Memory B cell (primary cell): ENCODE measurements around the gene TMEM119.
"Not testable (repeated sequence)": the region's sequence is repeated elsewhere in the genome, so short reads cannot be mapped to it uniquely, and the experiment has no call there.

Experiments
- ATAC-seq: fragments of 150-1000 bp; cut with Tn5 transposase; 2 replicates; pipeline ENCODE4 v1.10.0; 2021; ENCODE audit warnings: low read depth, mild to moderate bottlenecking, moderate library complexity
- DNase-seq, 2 donors: peaks; one replicate each; pipeline ENCODE4 v3.0.0; 2022; ENCODE audit warnings: low spot score in 2 of 2
- H3K27ac Mint-ChIP-seq: one replicate; pipeline ENCODE4 v1.8.0; 2022; ENCODE audit warnings: mild to moderate bottlenecking, moderate library complexity, mixed read lengths
- H3K27me3 Mint-ChIP-seq: one replicate; pipeline ENCODE4 v1.8.0; 2022; ENCODE audit warnings: mixed read lengths
- H3K36me3 Mint-ChIP-seq: one replicate; pipeline ENCODE4 v1.8.0; 2022; ENCODE audit warnings: mild to moderate bottlenecking, mixed read lengths
- H3K4me1 Mint-ChIP-seq: one replicate; pipeline ENCODE4 v1.8.0; 2022; ENCODE audit warnings: mixed read lengths
- H3K4me3 Mint-ChIP-seq: one replicate; pipeline ENCODE4 v1.8.0; 2022; ENCODE audit warnings: mild to moderate bottlenecking, moderate library complexity, mixed read lengths
- H3K9me3 Mint-ChIP-seq: one replicate; pipeline ENCODE4 v1.8.0; 2022; ENCODE audit warnings: mixed read lengths

The TMEM119 gene

DNA sequence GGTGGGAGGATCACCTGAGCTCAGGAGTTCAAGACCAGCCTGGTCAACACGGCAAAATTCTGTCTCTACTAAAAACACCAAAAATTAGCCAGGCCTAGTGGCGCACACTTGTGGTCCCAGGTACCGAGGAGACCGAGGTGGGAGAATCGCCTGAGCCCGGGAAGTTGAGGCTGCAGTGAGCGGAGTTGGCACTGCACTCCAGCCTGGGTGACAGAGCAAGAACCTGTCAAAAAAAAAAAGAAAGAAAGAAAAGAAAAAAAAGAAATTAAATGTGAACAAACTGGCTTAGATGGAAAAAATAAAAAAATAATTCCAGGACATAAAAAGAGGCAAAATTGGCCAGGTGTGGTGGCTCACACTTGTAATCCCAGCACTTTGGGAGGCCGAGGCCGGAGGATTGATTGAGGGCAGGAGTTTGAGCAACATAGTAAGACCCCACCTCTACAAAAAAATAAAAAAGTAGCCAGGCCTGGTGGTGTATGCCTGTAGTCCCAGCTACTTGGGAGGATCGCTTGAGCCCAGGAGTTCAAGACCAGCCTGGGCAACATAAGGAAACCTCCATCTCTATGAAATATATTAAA lies 3.5 kb downstream of the TMEM119 start:
- DNase-seq = no peak
- peaks cover 3% of the 10 kb centered on the region for H3K27me3 Mint-ChIP-seq
- H3K4me1 Mint-ChIP-seq = peaks cover 5% of the 10 kb centered on the region
- no peaks in the 10 kb centered on the region for H3K9me3 Mint-ChIP-seq
- no peak overlapping the region for H3K27ac Mint-ChIP-seq
- H3K4me3 Mint-ChIP-seq = no peak overlapping the region
- ATAC-seq = no peak
- H3K36me3 Mint-ChIP-seq = no peaks in the 10 kb centered on the region

DNA sequence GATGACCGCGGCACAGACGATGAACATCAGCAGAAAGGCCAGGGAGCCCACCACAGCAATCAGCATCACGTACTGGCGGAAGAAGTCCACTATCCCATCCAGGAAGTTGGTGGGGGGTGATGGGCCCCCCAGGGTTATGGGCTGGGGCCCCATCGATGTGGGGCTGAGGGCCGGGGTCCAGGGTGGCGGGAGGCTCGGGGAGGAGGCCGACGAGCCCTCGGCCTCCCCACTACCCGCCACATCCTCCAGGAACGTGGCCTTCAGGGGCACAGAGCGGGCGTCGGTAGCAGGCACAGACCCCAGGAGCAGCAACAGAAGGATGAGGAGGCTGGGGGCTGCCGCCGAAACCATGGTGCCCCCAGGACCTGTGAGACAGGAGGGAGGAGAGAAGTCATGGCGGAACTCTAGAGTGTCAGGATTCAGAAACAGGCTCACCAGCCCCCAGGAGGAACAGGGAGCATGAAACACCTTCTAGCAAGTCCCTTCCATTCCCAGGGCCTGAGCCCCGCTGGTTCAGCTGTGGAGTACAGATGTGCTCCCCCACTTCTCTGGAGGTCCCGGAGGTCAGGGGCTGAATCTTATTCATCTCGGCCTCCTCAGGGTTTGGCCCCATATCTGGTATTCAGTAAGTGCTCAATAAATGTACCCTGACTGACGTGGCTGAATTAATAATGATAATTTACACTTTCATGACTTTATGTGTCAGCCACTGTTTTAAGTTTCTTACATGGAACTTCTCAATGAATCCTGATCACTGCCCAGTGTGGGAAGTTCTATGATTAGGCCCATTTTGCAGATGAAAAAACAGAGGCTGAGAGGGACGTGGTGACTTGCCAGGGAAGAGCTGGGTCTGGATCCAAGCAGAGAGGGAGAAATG lies 5.6 kb downstream of the TMEM119 start:
- ATAC-seq (no peak), DNase-seq (no peak)
- H3K4me1 Mint-ChIP-seq = peaks cover under 1% of the 10 kb centered on the region
- no peaks in the 10 kb centered on the region for H3K9me3 Mint-ChIP-seq
- H3K4me3 Mint-ChIP-seq = no peak overlapping the region
- H3K27me3 Mint-ChIP-seq = peaks cover under 1% of the 10 kb centered on the region
- no peaks in the 10 kb centered on the region for H3K36me3 Mint-ChIP-seq
- H3K27ac Mint-ChIP-seq = no peak overlapping the region

DNA sequence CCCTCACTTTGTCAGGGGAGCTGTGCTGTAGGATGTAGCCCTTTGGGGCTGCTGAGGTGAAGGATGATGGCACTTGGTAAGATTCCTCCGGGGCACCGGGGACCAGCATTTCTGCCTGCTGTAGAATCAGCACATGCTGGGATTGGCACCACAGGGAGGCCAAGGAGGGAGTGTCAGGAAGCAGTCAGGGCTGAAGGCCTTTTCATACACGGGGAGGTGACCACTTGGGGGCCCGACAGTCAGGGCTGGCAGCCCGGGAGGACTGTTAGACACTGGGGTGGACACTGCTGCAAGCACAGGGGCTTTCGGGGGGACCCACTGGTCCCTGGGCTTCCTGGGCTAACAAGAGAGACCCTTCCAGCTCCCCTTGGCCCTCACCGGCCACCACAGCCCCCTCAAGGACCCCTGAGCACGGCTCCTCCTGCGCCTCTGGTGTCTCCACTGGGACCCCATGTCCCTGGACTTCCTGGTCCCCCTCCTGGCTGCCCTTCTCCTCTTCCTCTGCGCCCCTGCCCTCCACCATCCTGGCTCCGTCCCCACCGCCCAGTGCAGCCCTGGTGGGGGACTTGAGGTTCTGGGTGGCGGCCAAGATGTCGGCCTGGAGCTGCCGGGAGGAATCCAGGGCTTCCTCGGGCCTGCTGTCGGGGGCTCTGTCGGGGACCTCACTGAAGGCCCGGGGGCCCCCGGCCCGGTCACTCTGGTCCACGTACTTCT lies 6.5 kb downstream of the TMEM119 start:
- no peaks in the 10 kb centered on the region for H3K36me3 Mint-ChIP-seq
- ATAC-seq (no peak), DNase-seq (no peak)
- no peaks in the 10 kb centered on the region for H3K9me3 Mint-ChIP-seq
- no peak overlapping the region for H3K4me3 Mint-ChIP-seq
- H3K27me3 Mint-ChIP-seq = no peaks in the 10 kb centered on the region
- H3K27ac Mint-ChIP-seq = no peak overlapping the region
- H3K4me1 Mint-ChIP-seq = no peaks in the 10 kb centered on the region

DNA sequence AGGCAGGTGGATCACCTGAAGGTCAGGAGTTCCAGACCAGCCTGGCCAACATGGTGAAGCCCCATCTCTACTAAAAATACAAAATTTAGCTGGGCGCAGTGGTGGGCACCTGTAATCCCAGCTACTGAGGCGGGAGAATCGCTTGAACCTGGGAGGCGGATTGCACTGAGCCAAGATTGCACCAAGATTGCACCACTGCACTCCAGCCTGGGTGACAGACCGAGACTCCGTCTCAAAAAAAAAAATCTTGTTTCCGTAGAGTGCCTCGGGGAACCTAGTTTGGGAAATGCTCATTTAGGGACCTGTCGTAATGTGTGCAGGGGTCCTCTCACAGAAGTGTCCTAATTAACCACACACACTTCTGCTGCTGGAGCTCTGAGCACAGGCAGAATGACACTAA lies 7.4 kb downstream of the TMEM119 start:
- H3K4me1 Mint-ChIP-seq, H3K9me3 Mint-ChIP-seq, H3K27ac Mint-ChIP-seq, H3K27me3 Mint-ChIP-seq, H3K4me3 Mint-ChIP-seq, DNase-seq, ATAC-seq, H3K36me3 Mint-ChIP-seq: not testable (repeated sequence)

DNA sequence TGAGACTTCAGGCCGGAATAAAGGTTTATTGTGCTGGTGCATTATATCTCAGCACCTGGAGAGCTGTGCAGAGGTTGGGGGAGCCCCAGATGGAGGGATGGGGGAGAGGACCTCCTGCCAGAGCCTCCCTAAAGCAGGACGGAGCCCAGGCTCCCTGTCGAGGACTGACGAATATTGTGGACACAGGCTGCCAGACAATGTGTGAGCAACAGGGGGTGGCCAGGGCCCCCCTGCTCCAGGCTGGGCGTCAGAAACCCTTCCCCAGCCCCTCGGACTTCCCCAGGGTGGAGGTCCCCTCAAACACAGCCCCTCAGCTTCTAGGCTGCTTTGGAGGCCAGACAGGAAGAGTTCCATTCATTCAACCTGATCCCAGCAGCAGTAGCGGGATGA lies 8.0 kb downstream of the TMEM119 start:
- ATAC-seq = no peak
- Mint-ChIP-seq H3K27me3 (peaks cover under 1% of the 10 kb centered on the region), H3K4me3 (no peak overlapping the region), H3K27ac (no peak overlapping the region), H3K36me3 (no peaks in the 10 kb centered on the region), H3K4me1 (no peaks in the 10 kb centered on the region), H3K9me3 (no peaks in the 10 kb centered on the region)
- DNase-seq = no peak

DNA sequence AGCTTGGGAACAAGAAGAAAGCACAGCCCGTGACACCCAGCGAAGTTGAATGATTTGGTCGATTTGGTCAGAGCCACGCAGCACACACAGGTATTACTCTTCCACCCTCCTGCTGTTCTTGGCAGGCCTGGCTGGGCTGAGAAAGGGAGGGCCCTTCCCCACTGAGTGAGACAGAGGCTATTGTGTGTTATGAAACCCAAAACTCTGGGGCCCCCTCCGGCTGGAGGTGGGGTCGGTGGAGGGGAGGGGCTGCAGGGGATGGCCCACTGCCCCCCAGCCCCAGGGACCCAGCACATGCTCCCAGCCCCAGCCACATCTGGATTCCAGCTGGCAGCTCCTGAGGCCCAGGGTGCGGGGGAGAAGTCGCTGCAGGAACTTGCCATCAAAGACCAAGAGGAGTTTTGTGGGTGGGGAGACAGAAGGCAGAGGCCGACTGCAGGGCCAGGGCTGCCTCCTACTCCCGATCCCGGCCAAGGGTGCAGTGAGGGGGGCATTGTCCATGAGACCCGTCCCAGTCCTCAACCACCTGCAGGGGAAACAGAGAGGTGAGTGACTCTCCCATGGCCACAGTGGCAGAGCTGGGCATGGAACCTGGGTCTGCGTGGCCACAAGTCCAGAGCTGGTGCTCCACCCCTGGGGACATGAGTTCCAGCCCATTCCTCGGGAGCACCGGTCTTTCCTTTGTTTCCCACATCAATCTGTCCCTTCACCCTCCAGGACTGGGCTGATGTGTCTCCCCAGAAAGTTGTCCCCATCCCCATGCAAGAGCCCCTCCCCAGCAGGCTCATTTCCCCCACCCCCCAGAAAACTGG lies 8.7 kb downstream of the TMEM119 start:
- Mint-ChIP-seq H3K4me3 (no peak overlapping the region), H3K36me3 (no peaks in the 10 kb centered on the region), H3K9me3 (no peaks in the 10 kb centered on the region), H3K4me1 (no peaks in the 10 kb centered on the region), H3K27ac (no peak overlapping the region), H3K27me3 (peaks cover 3% of the 10 kb centered on the region)
- no peak for DNase-seq
- ATAC-seq = no peak

DNA sequence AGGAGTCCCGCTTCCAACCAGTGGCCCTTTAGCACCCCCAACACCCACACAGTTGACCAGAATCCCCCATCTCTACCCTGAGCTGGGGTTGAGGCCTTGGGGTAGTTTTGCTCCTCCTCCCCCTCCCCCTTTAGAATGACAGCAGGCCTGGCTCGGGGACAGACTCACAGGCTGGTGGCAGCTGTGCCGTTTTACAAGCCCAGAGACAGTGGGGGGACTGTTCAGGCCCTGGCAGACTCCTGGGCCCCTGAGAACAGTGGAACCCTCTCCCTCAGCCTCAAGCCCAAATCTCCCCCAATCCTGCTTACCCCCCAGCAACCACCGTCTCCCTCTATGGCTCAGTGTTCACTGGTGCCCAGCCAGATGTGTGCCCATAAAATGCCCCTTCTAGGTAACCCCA lies 10.1 kb downstream of the TMEM119 start:
- no peaks in the 10 kb centered on the region for H3K9me3 Mint-ChIP-seq
- no peak for ATAC-seq
- no peaks in the 10 kb centered on the region for H3K4me1 Mint-ChIP-seq
- DNase-seq = no peak
- peaks cover 3% of the 10 kb centered on the region for H3K27me3 Mint-ChIP-seq
- no peak overlapping the region for H3K27ac Mint-ChIP-seq
- no peaks in the 10 kb centered on the region for H3K36me3 Mint-ChIP-seq
- no peak overlapping the region for H3K4me3 Mint-ChIP-seq

DNA sequence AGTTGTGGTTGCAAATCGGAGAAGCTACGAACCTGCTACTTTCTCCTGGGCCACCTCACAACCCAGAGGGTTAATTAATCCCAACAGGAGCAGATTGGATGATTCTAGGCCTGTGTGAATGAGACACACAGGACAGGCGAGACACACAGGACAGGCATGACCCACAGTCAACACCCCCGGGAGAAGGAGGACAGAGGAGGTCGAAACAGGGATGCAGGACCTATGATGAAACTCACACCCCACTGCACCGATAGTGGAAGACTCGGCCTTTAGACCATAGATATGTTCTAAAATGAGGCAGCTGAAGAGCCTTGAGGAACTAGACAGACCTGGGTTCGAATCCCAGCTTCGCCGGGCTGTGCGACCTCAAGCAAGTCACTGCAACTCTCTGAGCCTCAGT lies 11.6 kb downstream of the TMEM119 start:
- no peak for ATAC-seq
- H3K27ac Mint-ChIP-seq = no peak overlapping the region

DNA sequence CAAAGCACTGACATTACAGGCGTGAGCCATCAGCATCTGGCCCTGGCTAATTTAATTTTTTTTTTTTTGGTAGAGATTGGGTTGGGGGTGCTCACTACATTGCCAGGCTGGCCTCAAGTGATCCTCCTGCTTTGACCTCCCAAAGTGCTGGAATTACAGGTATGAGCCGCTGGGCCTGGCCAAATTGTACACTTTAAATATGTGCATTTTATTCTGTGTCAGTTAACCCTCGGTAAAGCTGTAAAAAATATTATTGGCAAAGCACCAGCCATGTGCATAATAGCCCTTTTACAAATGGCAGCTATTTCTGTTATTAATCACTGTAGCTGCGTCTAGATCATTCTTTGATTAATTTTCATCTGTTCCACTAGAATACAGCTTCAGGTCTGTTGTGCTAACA lies 12.0 kb downstream of the TMEM119 start:
- no peak overlapping the region for H3K27ac Mint-ChIP-seq
- no peaks in the 10 kb centered on the region for H3K36me3 Mint-ChIP-seq
- DNase-seq = no peak
- no peaks in the 10 kb centered on the region for H3K9me3 Mint-ChIP-seq
- peaks cover 3% of the 10 kb centered on the region for H3K27me3 Mint-ChIP-seq
- H3K4me3 Mint-ChIP-seq = no peak overlapping the region
- no peak for ATAC-seq
- H3K4me1 Mint-ChIP-seq = no peaks in the 10 kb centered on the region

More for the DNA sequence above, 11.6 kb downstream of the TMEM119 start:
- DNase-seq = no peak
- no peaks in the 10 kb centered on the region for H3K36me3 Mint-ChIP-seq
- H3K4me3 Mint-ChIP-seq = no peak overlapping the region
- H3K9me3 Mint-ChIP-seq = no peaks in the 10 kb centered on the region
- no peaks in the 10 kb centered on the region for H3K4me1 Mint-ChIP-seq
- peaks cover 3% of the 10 kb centered on the region for H3K27me3 Mint-ChIP-seq

DNA sequence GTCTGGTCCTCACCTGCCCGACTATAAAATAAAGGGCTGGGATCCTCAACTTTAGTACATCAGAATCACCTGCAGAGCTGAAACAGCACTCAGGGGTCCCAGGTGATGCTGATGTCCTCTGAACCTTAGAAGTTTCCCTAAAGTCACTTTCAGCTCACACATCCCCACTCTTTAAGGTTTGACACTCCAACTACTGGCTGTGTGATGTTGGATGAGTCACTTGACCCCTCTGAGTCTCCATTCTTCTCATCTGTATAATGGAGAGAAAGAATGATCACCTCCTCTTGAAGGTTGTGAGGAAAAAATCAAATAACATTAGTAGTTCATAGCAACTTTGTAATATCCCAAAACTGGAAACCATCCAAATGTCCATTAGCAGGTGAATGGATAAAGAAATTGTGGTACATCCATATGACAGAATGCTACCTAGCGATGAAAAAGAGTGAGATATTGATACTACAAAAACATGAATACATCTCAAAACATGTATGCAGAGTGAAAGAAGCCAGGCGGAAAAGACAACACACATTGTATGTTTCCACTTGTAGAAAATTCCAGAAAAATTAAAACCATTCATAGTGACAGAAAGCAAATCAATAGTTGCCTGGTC lies 13.3 kb downstream of the TMEM119 start:
- no peak for ATAC-seq
- no peak for DNase-seq
- Mint-ChIP-seq H3K4me3 (no peak overlapping the region), H3K36me3 (no peaks in the 10 kb centered on the region), H3K27ac (no peak overlapping the region), H3K4me1 (peaks cover 1% of the 10 kb centered on the region), H3K27me3 (peaks cover 3% of the 10 kb centered on the region), H3K9me3 (no peaks in the 10 kb centered on the region)

DNA sequence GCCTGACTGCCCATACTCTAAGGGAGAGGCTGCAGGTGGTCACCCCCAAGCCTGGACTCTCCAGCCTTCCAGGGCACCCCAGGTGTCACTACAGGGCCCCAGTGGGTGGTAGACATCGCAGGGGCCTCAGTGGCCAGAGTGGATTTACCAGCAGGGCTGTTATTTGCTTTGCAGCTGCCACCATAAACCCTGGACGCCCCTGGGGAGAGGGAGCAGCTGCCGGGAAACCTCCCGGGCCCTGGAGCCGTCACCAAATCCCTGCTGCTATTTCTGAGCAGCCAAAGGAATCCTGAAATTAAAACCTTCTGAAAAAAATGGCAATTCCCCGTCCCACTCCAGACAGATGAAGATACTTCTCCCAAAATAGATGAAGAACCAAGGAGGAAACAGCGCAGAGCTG lies 13.9 kb downstream of the TMEM119 start:
- Mint-ChIP-seq H3K27ac (no peak overlapping the region), H3K9me3 (peaks cover 1% of the 10 kb centered on the region)
- ATAC-seq = no peak

DNA sequence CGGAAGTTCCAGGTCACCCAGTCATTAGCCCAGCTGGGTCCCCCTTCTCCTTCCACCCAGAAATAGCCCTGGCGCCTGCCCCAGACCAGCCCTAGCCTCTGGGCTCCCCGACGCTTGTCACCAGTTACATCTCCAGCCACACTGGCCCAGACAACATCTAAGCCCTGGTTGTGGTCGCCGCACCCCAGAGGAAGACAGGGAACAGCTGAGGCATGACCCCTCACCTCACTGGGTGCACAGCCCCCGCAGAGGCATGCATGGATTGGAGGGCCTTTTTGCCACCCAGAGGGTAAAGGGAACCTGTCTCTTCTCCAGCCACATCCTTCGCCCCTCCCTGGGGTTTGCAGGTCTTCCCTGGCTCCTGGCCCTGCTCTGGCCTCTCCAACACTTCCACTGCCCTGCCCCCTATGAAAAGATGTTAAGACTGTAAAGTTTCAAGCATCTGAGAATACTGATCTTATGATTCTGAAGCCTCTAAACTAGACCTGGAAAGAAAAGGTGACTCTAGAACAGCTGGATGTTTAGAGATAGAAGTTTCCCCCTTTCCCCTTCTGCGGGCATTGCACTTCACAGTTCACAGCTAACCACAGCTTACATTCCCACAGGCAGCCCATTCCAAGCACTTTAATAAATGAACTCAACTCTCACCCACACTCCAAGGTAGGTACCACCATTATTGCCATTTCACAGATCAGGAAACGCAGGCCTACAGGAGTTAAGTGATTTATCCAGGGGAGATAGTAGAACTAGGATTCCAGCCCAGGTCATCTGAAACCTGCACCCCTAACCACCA lies 14.7 kb downstream of the TMEM119 start:
- no peak overlapping the region for H3K4me3 Mint-ChIP-seq
- DNase-seq = no peak
- peaks cover 9% of the 10 kb centered on the region for H3K9me3 Mint-ChIP-seq
- no peak for ATAC-seq
- no peak overlapping the region for H3K27ac Mint-ChIP-seq
- H3K4me1 Mint-ChIP-seq = peaks cover 13% of the 10 kb centered on the region
- peaks cover 2% of the 10 kb centered on the region for H3K36me3 Mint-ChIP-seq
- H3K27me3 Mint-ChIP-seq = peaks cover 3% of the 10 kb centered on the region

More for the DNA sequence above, 13.9 kb downstream of the TMEM119 start:
- Mint-ChIP-seq H3K4me3 (no peak overlapping the region), H3K4me1 (peaks cover 5% of the 10 kb centered on the region), H3K36me3 (no peaks in the 10 kb centered on the region), H3K27me3 (peaks cover 3% of the 10 kb centered on the region)
- no peak for DNase-seq

DNA sequence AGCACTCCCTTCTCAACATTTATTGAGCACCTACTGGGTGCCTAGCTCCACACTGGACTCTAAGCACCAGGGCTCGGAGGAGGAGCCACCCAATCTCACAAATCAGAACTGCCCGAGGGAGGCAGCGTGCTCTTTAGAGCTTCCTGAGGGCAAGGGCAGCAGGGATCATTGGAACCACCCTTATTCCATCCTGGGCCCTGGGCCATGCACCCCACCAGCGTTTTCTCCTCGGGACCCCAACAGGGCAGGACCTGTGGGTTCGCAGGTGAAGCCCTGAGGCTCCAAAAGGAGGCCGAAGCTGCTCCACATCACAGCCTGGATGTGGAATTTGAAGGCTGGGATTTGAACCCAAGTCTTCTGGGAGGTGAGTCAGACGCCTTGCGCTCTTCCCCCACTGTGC lies 15.4 kb downstream of the TMEM119 start:
- Mint-ChIP-seq H3K27ac (no peak overlapping the region), H3K4me3 (no peak overlapping the region), H3K27me3 (peaks cover 3% of the 10 kb centered on the region), H3K4me1 (peaks cover 14% of the 10 kb centered on the region), H3K9me3 (peaks cover 9% of the 10 kb centered on the region), H3K36me3 (peaks cover 2% of the 10 kb centered on the region)
- no peak for ATAC-seq
- DNase-seq = no peak
